ENCODE results near the gene TAF1B. TPM values are rescaled to one million over a fixed set of nuclear protein-coding genes. Genes with fewer than 3 reads are reported as not detected.
A peak's percentile ranks its signal among the peaks of the same experiment; 100 is the strongest.

TAF1B gene
- total and polyA plus RNA-seq, 2 experiments from 2014 or later: 8.0 to 19.4 TPM

DNA sequence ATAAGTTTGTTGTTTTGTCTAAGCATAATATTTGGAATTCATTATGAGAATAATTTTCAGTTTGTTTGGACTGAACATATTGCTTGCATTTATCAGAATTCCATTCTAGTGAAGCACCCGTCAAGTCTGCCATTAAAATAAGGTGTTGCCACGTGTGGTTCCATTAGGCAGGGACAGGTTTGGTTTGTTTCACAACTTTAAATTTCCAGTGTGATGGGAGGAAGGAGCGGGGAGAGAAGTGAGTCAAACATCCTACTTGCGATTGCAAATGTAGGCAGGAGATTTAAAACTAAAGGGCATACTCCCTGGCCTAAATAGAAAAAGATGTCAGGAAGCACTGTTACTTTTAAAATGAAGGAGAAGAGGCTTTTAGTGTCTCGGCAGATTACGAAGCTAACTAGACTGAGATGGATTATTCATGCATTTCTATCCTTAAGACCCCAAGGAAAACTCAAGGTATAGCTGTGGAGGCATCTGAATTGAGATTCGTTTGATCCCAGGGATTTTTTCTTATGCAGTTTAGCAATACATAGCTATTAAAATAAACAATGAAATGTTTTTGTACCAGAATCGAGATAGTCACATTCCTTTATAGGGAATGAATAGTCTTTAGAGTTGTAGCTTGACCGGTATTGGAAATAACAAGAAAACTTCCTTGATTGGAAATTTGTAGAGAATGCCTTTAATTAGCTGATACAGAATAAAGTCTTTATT lies 128.0 kb downstream of the TAF1B start:
- Histone ChIP-seq H2AFZ (no peak overlapping the region), H3K9me3 (ENCODE audit: low read depth) (no peaks in the 10 kb centered on the region), H3K27me3 (no peaks in the 10 kb centered on the region), H4K20me1 (ENCODE audit: insufficient read depth, poor library complexity, severe bottlenecking) (no peaks in the 10 kb centered on the region), H3K4me3 (no peak overlapping the region), H3K4me1 (ENCODE audit: insufficient read depth) (peaks cover 20% of the 10 kb centered on the region), H3K36me3 (replicated peaks; ENCODE audit: insufficient read depth, low read depth) (no peaks in the 10 kb centered on the region), H3K27ac (peak overlapping the region; percentile 39), H3K9me2 (replicated peaks; ENCODE audit: insufficient read depth) (no peaks in the 10 kb centered on the region), H3K4me2 (peak overlapping the region; percentile 37), H3K79me2 (no peaks in the 10 kb centered on the region)
- 57% methylated on average over 9 of the region's 9 CpGs for WGBS (ENCODE audit: low lambda C conversion rate, missing lambda C conversion rate)
- TF ChIP-seq, protein P1, sequence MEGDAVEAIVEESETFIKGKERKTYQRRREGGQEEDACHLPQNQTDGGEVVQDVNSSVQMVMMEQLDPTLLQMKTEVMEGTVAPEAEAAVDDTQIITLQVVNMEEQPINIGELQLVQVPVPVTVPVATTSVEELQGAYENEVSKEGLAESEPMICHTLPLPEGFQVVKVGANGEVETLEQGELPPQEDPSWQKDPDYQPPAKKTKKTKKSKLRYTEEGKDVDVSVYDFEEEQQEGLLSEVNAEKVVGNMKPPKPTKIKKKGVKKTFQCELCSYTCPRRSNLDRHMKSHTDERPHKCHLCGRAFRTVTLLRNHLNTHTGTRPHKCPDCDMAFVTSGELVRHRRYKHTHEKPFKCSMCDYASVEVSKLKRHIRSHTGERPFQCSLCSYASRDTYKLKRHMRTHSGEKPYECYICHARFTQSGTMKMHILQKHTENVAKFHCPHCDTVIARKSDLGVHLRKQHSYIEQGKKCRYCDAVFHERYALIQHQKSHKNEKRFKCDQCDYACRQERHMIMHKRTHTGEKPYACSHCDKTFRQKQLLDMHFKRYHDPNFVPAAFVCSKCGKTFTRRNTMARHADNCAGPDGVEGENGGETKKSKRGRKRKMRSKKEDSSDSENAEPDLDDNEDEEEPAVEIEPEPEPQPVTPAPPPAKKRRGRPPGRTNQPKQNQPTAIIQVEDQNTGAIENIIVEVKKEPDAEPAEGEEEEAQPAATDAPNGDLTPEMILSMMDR (IDR thresholded peaks at IDR 0.05; ENCODE audit: poor library complexity): no peak
- TF ChIP-seq EZH2phosphoT487 (IDR thresholded peaks at IDR 0.05; ENCODE audit: low read depth, severe bottlenecking, unreplicated experiment): no peak
- no peak for TF ChIP-seq EZH2 (IDR thresholded peaks at IDR 0.05; ENCODE audit: borderline replicate concordance)
- no peak for DNase-seq (ENCODE audit: low spot score)

GRCh38 chr2:9971890-9972289 lies 128.6 kb downstream of the TAF1B start:
- peak overlapping the region; percentile 7 for H3K27ac ChIP-seq
- DNase-seq (ENCODE audit: low spot score): no peak
- TF ChIP-seq EZH2phosphoT487 (IDR thresholded peaks at IDR 0.05; ENCODE audit: low read depth, severe bottlenecking, unreplicated experiment) (no peak), EZH2 (IDR thresholded peaks at IDR 0.05; ENCODE audit: borderline replicate concordance) (no peak)
- TF ChIP-seq, protein P1 (IDR thresholded peaks at IDR 0.05; ENCODE audit: poor library complexity): no peak
- no peaks in the 10 kb centered on the region for H3K36me3 ChIP-seq (replicated peaks; ENCODE audit: insufficient read depth, low read depth)
- H4K20me1 ChIP-seq (ENCODE audit: insufficient read depth, poor library complexity, severe bottlenecking): no peaks in the 10 kb centered on the region
- WGBS (ENCODE audit: low lambda C conversion rate, missing lambda C conversion rate): 95% methylated on average over 6 of the region's 6 CpGs
- no peak overlapping the region for H3K4me2 ChIP-seq
- peaks cover 20% of the 10 kb centered on the region for H3K4me1 ChIP-seq (ENCODE audit: insufficient read depth)
- no peaks in the 10 kb centered on the region for H3K27me3 ChIP-seq
- H3K9me3 ChIP-seq (ENCODE audit: low read depth): no peaks in the 10 kb centered on the region
- H3K4me3 ChIP-seq: no peak overlapping the region
- no peaks in the 10 kb centered on the region for H3K79me2 ChIP-seq
- no peak overlapping the region for H2AFZ ChIP-seq
- no peaks in the 10 kb centered on the region for H3K9me2 ChIP-seq (replicated peaks; ENCODE audit: insufficient read depth)

DNA sequence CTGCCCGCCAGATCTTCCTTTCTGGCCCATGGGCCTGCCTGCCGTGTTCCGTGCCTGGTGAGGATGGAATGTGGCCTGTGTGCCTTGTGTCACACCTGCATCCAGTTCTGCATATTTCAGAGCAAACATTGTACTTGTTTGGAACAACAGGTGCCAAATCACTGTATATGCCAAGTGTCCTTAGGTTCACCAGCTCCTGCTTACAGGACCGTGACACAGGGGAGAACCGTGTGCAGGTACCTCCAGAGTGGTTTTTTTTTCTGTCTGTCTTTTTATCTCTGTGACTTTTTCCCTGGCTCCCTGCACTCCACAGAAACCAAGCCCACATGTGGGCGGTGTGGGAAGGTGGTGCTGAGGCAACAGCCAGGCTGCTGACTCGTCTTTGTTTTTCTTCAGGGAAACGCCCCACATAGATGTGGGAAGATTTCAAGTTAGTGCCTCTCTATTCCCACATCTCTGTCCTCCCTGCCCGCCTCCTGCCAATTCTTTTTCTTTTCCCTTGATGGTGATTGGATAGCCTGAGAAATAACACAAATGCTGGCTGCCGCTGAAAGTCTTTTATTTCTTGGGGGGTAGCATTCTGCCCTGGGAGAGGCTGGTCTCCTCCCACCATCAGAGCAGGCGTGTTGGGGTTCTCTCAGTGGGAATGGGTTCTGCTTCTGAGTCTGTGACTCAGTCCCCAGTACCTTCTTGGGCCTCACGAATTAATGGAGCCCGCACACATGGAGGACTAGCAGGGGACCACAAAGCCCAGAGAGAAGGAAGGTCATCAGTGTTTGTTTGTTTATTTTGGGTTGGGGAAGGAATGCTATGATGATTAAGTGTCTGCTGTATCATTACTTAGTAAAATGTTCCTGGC lies 129.6 kb downstream of the TAF1B start:
- no peak overlapping the region for H3K27ac ChIP-seq
- H2AFZ ChIP-seq: no peak overlapping the region

More for the DNA sequence above, 129.6 kb downstream of the TAF1B start:
- DNase-seq (ENCODE audit: low spot score): no peak
- peaks cover 20% of the 10 kb centered on the region for H3K4me1 ChIP-seq (ENCODE audit: insufficient read depth)
- TF ChIP-seq, protein P1 (IDR thresholded peaks at IDR 0.05; ENCODE audit: poor library complexity): no peak
- TF ChIP-seq EZH2 (IDR thresholded peaks at IDR 0.05; ENCODE audit: borderline replicate concordance) (no peak), EZH2phosphoT487 (IDR thresholded peaks at IDR 0.05; ENCODE audit: low read depth, severe bottlenecking, unreplicated experiment) (no peak)
- no peak overlapping the region for H3K4me2 ChIP-seq
- no peaks in the 10 kb centered on the region for H3K36me3 ChIP-seq (replicated peaks; ENCODE audit: insufficient read depth, low read depth)
- no peak overlapping the region for H3K4me3 ChIP-seq
- H3K27me3 ChIP-seq: no peaks in the 10 kb centered on the region
- no peaks in the 10 kb centered on the region for H4K20me1 ChIP-seq (ENCODE audit: insufficient read depth, poor library complexity, severe bottlenecking)
- 81% methylated on average over 13 of the region's 13 CpGs for WGBS (ENCODE audit: low lambda C conversion rate, missing lambda C conversion rate)
- no peaks in the 10 kb centered on the region for H3K9me3 ChIP-seq (ENCODE audit: low read depth)
- H3K79me2 ChIP-seq: no peaks in the 10 kb centered on the region
- no peaks in the 10 kb centered on the region for H3K9me2 ChIP-seq (replicated peaks; ENCODE audit: insufficient read depth)
